Upper lobe of left lung (tissue), 4 donors: ENCODE data around the gene GATB.

Experiments
- EP300 ChIP-seq, 4 donors: sonication (generic); formaldehyde crosslinking; IDR thresholded peaks; one replicate each; pipeline ENCODE4 v1.5.1; 2017; ENCODE audit warnings: antibody characterized with exemption in 4 of 4, control low read depth in 2 of 4
- POLR2A ChIP-seq, 4 donors: fragments of 450-650 bp; IDR thresholded peaks; one replicate each; pipeline ENCODE4 v1.5.1; 2016 to 2017; ENCODE audit warnings: antibody characterized with exemption in 4 of 4, mild to moderate bottlenecking in 2 of 4
- POLR2AphosphoS5 ChIP-seq, 2 donors: sonication (generic); formaldehyde crosslinking; IDR thresholded peaks; one replicate each; pipeline ENCODE4 v1.5.1; 2017; ENCODE audit warnings: antibody characterized with exemption in 2 of 2
- TF ChIP-seq, protein P1 (sequence below), 6 experiments: fragments of 450-650 bp in 4 of 6; fragments of 200-600 bp in 2 of 6; sonication (generic) in 2 of 6; IDR thresholded peaks; one replicate each; pipeline ENCODE4 v1.5.1; 2016 to 2019; ENCODE audit warnings: antibody characterized with exemption in 6 of 6

GRCh38 chr4:151809716-151810115, 48.9 kb upstream of the GATB start:
- TF ChIP-seq, protein P1, sequence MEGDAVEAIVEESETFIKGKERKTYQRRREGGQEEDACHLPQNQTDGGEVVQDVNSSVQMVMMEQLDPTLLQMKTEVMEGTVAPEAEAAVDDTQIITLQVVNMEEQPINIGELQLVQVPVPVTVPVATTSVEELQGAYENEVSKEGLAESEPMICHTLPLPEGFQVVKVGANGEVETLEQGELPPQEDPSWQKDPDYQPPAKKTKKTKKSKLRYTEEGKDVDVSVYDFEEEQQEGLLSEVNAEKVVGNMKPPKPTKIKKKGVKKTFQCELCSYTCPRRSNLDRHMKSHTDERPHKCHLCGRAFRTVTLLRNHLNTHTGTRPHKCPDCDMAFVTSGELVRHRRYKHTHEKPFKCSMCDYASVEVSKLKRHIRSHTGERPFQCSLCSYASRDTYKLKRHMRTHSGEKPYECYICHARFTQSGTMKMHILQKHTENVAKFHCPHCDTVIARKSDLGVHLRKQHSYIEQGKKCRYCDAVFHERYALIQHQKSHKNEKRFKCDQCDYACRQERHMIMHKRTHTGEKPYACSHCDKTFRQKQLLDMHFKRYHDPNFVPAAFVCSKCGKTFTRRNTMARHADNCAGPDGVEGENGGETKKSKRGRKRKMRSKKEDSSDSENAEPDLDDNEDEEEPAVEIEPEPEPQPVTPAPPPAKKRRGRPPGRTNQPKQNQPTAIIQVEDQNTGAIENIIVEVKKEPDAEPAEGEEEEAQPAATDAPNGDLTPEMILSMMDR (IDR thresholded peaks at IDR 0.05) = no peak
- TF ChIP-seq POLR2A (IDR thresholded peaks at IDR 0.05) = no peak
- TF ChIP-seq POLR2AphosphoS5 (IDR thresholded peaks at IDR 0.05) = no peak
- TF ChIP-seq EP300 (IDR thresholded peaks at IDR 0.05) = no peak
